PFSK-1 (cell line): Measurements from ENCODE around the gene SETBP1.

Source experiments
- POLR2AphosphoS5 ChIP-seq: IDR thresholded peaks from 2 replicates; pipeline ENCODE4 v1.6.1; 2012; ENCODE audit warnings: low read depth, mild to moderate bottlenecking, control low read depth, low read length, moderate library complexity
- REST ChIP-seq, 2 experiments: IDR thresholded peaks; 2 replicates each; pipeline versions ENCODE4 v1.6.1 to v1.8.0; 2011 to 2012; ENCODE audit warnings: low read depth in 2 of 2, low read length in 2 of 2, control low read depth in 1 of 2, inconsistent platforms in 1 of 2, mild to moderate bottlenecking in 1 of 2, moderate library complexity in 1 of 2; ENCODE audit not compliant: insufficient read depth in 1 of 2
- SIN3A ChIP-seq: IDR thresholded peaks from 2 replicates; pipeline ENCODE4 v1.6.1; 2012; ENCODE audit warnings: mild to moderate bottlenecking, low read length, moderate library complexity, borderline replicate concordance; ENCODE audit not compliant: insufficient read depth
- TAF1 ChIP-seq: IDR thresholded peaks from 2 replicates; pipeline ENCODE4 v1.6.1; 2012; ENCODE audit warnings: low read length, control low read depth, borderline replicate concordance; ENCODE audit not compliant: insufficient read depth

- TF ChIP-seq POLR2AphosphoS5 (no peak), REST (IDR thresholded peaks at IDR 0.05; ENCODE audit: insufficient read depth in 1 of 2, low read depth in 2 of 2, low read length in 2 of 2) (no peak), SIN3A (no peak), TAF1 (no peak)
These were observed 35.2 kb downstream of the SETBP1 start for GRCh38 chr18:44715842-44716241.
